Nephron progenitor cell (in vitro differentiated cells): ENCODE data around the gene NKG7.

ENCODE experiments used
- DNase-seq: peaks from one replicate; pipeline ENCODE4 v3.0.0; 2021
- H3K27ac Mint-ChIP-seq: 2 replicates; pipeline ENCODE4 v1.8.0; 2021; ENCODE audit warnings: mild to moderate bottlenecking, moderate library complexity, mixed read lengths
- H3K27me3 Mint-ChIP-seq: 2 replicates; pipeline ENCODE4 v1.8.0; 2021; ENCODE audit warnings: mild to moderate bottlenecking, low read depth, mixed read lengths; ENCODE audit not compliant: poor library complexity
- H3K36me3 Mint-ChIP-seq: 2 replicates; pipeline ENCODE4 v1.8.0; 2021; ENCODE audit warnings: low read depth, mixed read lengths
- H3K4me1 Mint-ChIP-seq: 2 replicates; pipeline ENCODE4 v1.8.0; 2021; ENCODE audit warnings: mixed read lengths
- H3K4me3 Mint-ChIP-seq: 2 replicates; pipeline ENCODE4 v1.8.0; 2021; ENCODE audit warnings: mild to moderate bottlenecking, moderate library complexity, mixed read lengths
- H3K9me3 Mint-ChIP-seq: 2 replicates; pipeline ENCODE4 v1.8.0; 2021; ENCODE audit warnings: mild to moderate bottlenecking, moderate library complexity, mixed read lengths
- TF ChIP-seq, protein P1 (sequence below): fragments of 200-600 bp; sonication (generic); IDR thresholded peaks from 2 replicates; pipeline ENCODE4 v1.5.0; 2021; ENCODE audit warnings: antibody characterized with exemption

The NKG7 gene

DNA sequence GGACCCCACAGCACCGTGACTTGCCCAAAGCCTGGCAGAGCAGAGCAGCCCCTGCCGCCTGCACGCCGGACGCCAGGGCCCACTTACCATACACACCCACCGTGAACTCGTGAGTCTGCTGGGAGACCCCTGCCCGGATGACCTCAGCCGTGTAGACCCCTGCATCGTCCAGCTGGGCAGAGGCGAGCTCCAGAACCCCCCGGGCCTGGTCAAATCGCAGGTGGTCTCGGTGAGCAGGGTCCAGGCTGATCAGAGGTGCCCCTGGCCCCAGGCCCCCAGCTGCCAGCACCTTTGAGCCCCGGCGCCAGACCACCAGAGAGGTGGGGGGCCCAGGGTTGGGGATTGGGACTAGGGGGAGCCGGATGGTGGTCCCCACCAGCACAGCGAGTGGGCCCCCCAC is 31.4 kb downstream of the NKG7 start:
- DNase-seq = no peak
- H3K4me3 Mint-ChIP-seq = peak overlapping the region; percentile 82
- TF ChIP-seq, protein P1, sequence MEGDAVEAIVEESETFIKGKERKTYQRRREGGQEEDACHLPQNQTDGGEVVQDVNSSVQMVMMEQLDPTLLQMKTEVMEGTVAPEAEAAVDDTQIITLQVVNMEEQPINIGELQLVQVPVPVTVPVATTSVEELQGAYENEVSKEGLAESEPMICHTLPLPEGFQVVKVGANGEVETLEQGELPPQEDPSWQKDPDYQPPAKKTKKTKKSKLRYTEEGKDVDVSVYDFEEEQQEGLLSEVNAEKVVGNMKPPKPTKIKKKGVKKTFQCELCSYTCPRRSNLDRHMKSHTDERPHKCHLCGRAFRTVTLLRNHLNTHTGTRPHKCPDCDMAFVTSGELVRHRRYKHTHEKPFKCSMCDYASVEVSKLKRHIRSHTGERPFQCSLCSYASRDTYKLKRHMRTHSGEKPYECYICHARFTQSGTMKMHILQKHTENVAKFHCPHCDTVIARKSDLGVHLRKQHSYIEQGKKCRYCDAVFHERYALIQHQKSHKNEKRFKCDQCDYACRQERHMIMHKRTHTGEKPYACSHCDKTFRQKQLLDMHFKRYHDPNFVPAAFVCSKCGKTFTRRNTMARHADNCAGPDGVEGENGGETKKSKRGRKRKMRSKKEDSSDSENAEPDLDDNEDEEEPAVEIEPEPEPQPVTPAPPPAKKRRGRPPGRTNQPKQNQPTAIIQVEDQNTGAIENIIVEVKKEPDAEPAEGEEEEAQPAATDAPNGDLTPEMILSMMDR = no peak
- peak overlapping the region; percentile 61 for H3K27ac Mint-ChIP-seq
- H3K4me1 Mint-ChIP-seq = peaks cover 41% of the 10 kb centered on the region
- peaks cover 28% of the 10 kb centered on the region for H3K27me3 Mint-ChIP-seq
- no peaks in the 10 kb centered on the region for H3K9me3 Mint-ChIP-seq
- H3K36me3 Mint-ChIP-seq = peaks cover 9% of the 10 kb centered on the region

DNA sequence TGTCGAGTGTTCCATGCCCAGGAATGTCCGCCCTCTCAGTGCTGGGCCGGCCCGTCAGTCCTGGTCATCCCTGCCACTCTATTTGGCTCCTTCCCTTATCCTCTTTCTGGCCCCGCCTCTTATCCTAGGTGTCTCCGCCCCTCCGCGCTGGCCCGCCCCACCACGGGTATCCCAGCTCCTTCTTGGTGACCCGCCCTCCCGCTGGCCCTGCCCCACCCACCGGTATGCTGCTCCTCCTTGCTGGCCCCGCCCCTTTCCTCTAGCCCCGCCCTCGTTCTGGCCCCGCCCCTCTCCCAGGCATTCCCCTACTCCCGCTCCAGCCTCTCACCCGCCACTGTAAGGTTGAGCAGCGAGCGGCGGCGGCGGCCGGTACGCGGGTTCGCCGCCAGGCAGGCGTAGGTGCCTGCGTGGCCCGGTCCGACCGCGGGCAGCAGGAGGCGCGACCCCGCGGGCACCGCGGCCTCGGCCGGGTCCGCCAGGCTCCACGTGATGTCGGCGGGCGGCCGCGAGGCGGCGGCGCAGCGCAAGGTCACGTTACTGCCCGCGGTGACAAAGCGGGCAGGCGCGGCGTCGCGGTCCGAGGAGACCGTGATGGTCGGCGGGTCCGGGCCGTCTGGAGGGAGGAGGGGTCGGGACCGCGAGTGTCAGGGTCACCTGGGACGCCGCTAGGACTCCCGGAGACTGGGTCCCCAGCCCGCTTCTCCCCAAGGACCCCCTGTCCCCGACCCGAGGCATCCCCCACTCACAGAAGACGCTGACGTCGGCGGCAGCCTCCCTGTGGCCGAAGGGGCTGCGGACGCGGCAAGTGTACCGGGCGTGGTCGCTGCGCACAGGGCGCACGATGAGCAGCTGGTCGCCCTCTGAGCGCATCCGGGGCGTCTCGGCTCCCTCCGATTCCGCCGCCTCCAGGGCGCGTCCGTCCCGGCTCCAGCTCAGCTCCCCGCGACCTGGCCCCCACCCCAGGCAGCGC is 32.5 kb downstream of the NKG7 start:
- peak; percentile 99 for DNase-seq
- H3K4me1 Mint-ChIP-seq = peaks cover 41% of the 10 kb centered on the region
- H3K9me3 Mint-ChIP-seq = no peaks in the 10 kb centered on the region
- H3K4me3 Mint-ChIP-seq = peak overlapping the region; percentile 92
- peak overlapping the region; percentile 96 for H3K27ac Mint-ChIP-seq
- TF ChIP-seq, protein P1 = no peak
- H3K36me3 Mint-ChIP-seq = peaks cover 4% of the 10 kb centered on the region
- peaks cover 28% of the 10 kb centered on the region for H3K27me3 Mint-ChIP-seq

DNA sequence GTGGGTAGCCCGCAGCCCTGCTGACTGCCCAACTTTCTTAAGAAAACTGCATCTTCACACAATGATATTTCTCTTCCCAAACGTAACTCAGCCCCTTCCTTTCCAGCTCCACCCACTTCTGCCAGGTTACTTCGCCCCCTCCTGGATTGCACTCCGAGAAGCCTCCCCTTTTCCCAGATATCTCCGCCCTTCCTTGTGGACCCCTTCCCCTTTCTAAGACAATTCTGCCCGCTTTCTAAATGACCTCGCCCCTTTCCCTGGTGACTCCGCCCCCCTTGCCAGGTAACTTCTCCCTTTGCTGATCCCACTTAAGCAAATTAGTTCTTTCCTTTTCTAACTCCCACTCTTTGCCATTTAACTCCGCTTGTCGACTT is 33.2 kb downstream of the NKG7 start:
- Mint-ChIP-seq H3K27me3 (peaks cover 28% of the 10 kb centered on the region), H3K9me3 (no peaks in the 10 kb centered on the region), H3K4me1 (peaks cover 37% of the 10 kb centered on the region), H3K4me3 (peak overlapping the region; percentile 92), H3K36me3 (no peaks in the 10 kb centered on the region), H3K27ac (peak overlapping the region; percentile 96)
- TF ChIP-seq, protein P1 = no peak
- DNase-seq = no peak

DNA sequence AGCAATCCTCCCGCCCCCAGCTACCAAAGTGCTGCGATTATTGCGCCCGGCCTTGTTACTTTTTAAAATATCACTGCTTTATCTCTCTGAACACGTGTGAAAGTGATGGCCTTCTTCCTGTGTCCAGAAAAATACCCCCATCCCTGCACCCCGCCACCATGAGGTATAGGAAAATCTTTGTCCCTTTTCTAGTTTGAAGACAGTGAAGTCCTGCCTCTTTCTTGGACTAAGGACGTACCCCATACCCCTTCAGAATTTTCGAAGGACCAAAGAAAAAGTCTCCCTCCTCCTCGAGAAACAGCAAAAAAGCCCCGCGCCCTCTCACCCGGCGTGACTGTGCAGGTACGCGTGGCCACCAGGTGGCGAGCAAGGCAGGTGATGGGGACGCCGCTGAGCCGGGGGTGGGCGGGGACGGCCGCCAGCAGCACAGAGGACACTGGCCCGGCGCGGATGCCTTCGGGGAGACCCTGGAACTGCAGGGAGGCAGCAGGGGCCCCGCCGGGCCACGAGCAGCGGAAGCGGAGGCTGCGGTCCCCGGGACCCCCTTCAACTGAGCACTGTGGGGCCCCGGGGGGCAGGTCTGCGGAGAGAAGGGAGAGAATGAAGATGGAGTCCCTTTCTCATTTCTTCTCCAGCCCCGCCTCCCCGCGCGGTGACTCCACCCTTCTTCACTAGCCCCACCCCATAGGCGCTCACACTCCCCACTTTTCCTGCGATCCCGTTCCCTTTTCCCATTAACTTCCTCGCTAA is 33.7 kb downstream of the NKG7 start:
- H3K9me3 Mint-ChIP-seq = peaks cover 3% of the 10 kb centered on the region
- peaks cover 28% of the 10 kb centered on the region for H3K27me3 Mint-ChIP-seq
- peaks cover 37% of the 10 kb centered on the region for H3K4me1 Mint-ChIP-seq
- peaks cover 2% of the 10 kb centered on the region for H3K36me3 Mint-ChIP-seq
- DNase-seq = peak; percentile 92
- TF ChIP-seq, protein P1 = peak; percentile 86
- peak overlapping the region; percentile 96 for H3K27ac Mint-ChIP-seq
- peak overlapping the region; percentile 92 for H3K4me3 Mint-ChIP-seq

DNA sequence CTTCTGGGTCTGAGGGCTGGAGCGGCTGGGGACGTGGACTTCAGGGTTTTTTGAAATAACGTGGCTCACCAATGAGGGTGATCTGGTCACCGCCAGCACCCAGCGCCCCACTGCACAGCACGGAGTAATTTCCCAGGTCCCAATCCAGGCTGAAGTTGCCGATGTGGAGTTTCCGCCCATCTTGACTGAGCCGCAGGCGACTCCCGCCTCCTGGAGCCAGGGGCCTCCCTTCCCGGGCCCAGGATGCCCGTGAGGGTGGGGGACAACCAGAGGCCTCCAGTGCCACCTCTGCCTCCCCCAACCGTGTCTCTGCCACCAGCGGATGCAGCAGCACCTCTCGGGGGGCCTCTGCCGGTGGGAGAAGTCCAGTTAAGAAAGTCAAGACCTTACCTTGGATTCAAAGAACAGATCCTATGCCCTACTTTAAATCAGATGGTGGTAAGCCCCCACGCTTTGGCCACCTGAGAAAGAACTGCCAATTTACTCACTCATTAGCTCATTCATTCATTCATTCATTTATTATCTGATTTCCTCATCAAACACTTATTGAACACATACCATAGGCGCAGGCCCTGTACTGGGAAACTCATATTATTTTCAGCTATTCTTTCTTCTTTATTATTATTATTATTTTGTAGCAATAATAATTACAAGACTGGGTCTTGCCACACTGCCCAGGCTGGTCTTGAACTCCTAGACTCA is 34.4 kb downstream of the NKG7 start:
- peak overlapping the region; percentile 61 for H3K27ac Mint-ChIP-seq
- peaks cover 5% of the 10 kb centered on the region for H3K9me3 Mint-ChIP-seq
- peaks cover 24% of the 10 kb centered on the region for H3K27me3 Mint-ChIP-seq
- TF ChIP-seq, protein P1 = no peak
- no peak for DNase-seq
- H3K36me3 Mint-ChIP-seq = peaks cover 4% of the 10 kb centered on the region
- H3K4me3 Mint-ChIP-seq = peak overlapping the region; percentile 92
- peaks cover 35% of the 10 kb centered on the region for H3K4me1 Mint-ChIP-seq
